SK-N-SH treated with all-trans-retinoic acid at 6 μM for 48 hours (cell line): ENCODE measurements around the gene FAM161B.

Source experiments
- ATAC-seq: fragments of 200-7000 bp; cut with Tn5 transposase; 3 replicates; pipeline ENCODE4 v1.9.1; 2020; ENCODE audit warnings: mild to moderate bottlenecking, moderate library complexity
- ARNTL ChIP-seq: fragments of 450-650 bp; formaldehyde crosslinking; IDR thresholded peaks from 2 replicates; pipeline ENCODE4 v1.5.0; 2020; ENCODE audit warnings: low read depth, mild to moderate bottlenecking, moderate library complexity, borderline replicate concordance
- BACH2 ChIP-seq: fragments of 250-450 bp; sonication (Bioruptor Pico); IDR thresholded peaks from 2 replicates; pipeline ENCODE4 v1.9.0; 2021; ENCODE audit warnings: mild to moderate bottlenecking, borderline replicate concordance
- ESRRG ChIP-seq: fragments of 250-450 bp; sonication (Bioruptor Pico); IDR thresholded peaks from 2 replicates; pipeline ENCODE4 v1.6.1; 2021; ENCODE audit warnings: mild to moderate bottlenecking
- GLIS3 ChIP-seq: fragments of 250-450 bp; sonication (Bioruptor Pico); IDR thresholded peaks from 2 replicates; pipeline ENCODE4 v1.5.0; 2020; ENCODE audit warnings: mild to moderate bottlenecking, moderate library complexity
- PPARA ChIP-seq: fragments of 250-450 bp; sonication (Bioruptor Pico); IDR thresholded peaks from 2 replicates; pipeline ENCODE4 v1.5.0; 2020; ENCODE audit warnings: mild to moderate bottlenecking, borderline replicate concordance
- RARB ChIP-seq: fragments of 250-450 bp; sonication (Bioruptor Pico); IDR thresholded peaks from 2 replicates; pipeline ENCODE4 v1.8.0; 2021; ENCODE audit warnings: mild to moderate bottlenecking, moderate library complexity
- SNAI2 ChIP-seq: fragments of 250-450 bp; sonication (Bioruptor Pico); IDR thresholded peaks from 2 replicates; pipeline ENCODE4 v1.5.0; 2020; ENCODE audit warnings: mild to moderate bottlenecking, moderate library complexity
- TCF4 ChIP-seq: fragments of 250-450 bp; sonication (Bioruptor Pico); IDR thresholded peaks from 2 replicates; pipeline ENCODE4 v1.8.0; 2021; ENCODE audit warnings: mild to moderate bottlenecking, moderate library complexity, borderline replicate concordance
- TOX ChIP-seq: fragments of 250-450 bp; sonication (Bioruptor Pico); IDR thresholded peaks from 2 replicates; pipeline ENCODE4 v1.8.0; 2021; ENCODE audit warnings: mild to moderate bottlenecking, moderate library complexity, borderline replicate concordance
- ZC3H10 ChIP-seq: fragments of 250-450 bp; sonication (Bioruptor Pico); IDR thresholded peaks from 2 replicates; pipeline ENCODE4 v1.5.1; 2021; ENCODE audit warnings: mild to moderate bottlenecking, moderate library complexity
- ZFP3 ChIP-seq: fragments of 250-450 bp; sonication (Bioruptor Pico); IDR thresholded peaks from 2 replicates; pipeline ENCODE4 v1.5.0; 2020; ENCODE audit warnings: mild to moderate bottlenecking, moderate library complexity
- ZNF565 ChIP-seq: fragments of 450-650 bp; formaldehyde crosslinking; conservative IDR thresholded peaks from 2 replicates; pipeline ENCODE4 v1.5.0; 2020; ENCODE audit warnings: low read depth, mild to moderate bottlenecking, moderate library complexity
- ZNF70 ChIP-seq: fragments of 450-650 bp; formaldehyde crosslinking; IDR thresholded peaks from 2 replicates; pipeline ENCODE4 v1.5.0; 2020; ENCODE audit warnings: mild to moderate bottlenecking, moderate library complexity
- ZNF8 ChIP-seq: fragments of 450-650 bp; formaldehyde crosslinking; IDR thresholded peaks from 2 replicates; pipeline ENCODE4 v1.5.0; 2020; ENCODE audit warnings: mild to moderate bottlenecking, moderate library complexity
- TF ChIP-seq, protein P1 (sequence below): fragments of 250-450 bp; sonication (Bioruptor Pico); IDR thresholded peaks from 2 replicates; pipeline ENCODE4 v1.5.1; 2021; ENCODE audit warnings: mild to moderate bottlenecking, moderate library complexity
- TF ChIP-seq, protein P2 (sequence below): fragments of 250-450 bp; sonication (Bioruptor Pico); IDR thresholded peaks from 2 replicates; pipeline ENCODE4 v1.5.0; 2020; ENCODE audit warnings: mild to moderate bottlenecking, moderate library complexity
- TF ChIP-seq, protein P3 (sequence below): fragments of 250-450 bp; sonication (Bioruptor Pico); IDR thresholded peaks from 2 replicates; pipeline ENCODE4 v1.5.1; 2020; ENCODE audit warnings: low read depth, mild to moderate bottlenecking, moderate library complexity
- TF ChIP-seq, protein P4 (sequence below): fragments of 250-450 bp; sonication (Bioruptor Pico); IDR thresholded peaks from 2 replicates; pipeline ENCODE4 v1.8.0; 2021; ENCODE audit warnings: low read depth, mild to moderate bottlenecking, moderate library complexity, borderline replicate concordance

The FAM161B gene

GRCh38 chr14:73968885-73969284, 19.0 kb upstream of the FAM161B start:
- ATAC-seq: no peak
- no peak for TF ChIP-seq ESRRG (CRISPR knock-in tag)
- no peak for TF ChIP-seq ZFP3 (CRISPR knock-in tag)
- no peak for TF ChIP-seq TOX
- TF ChIP-seq, protein P1, sequence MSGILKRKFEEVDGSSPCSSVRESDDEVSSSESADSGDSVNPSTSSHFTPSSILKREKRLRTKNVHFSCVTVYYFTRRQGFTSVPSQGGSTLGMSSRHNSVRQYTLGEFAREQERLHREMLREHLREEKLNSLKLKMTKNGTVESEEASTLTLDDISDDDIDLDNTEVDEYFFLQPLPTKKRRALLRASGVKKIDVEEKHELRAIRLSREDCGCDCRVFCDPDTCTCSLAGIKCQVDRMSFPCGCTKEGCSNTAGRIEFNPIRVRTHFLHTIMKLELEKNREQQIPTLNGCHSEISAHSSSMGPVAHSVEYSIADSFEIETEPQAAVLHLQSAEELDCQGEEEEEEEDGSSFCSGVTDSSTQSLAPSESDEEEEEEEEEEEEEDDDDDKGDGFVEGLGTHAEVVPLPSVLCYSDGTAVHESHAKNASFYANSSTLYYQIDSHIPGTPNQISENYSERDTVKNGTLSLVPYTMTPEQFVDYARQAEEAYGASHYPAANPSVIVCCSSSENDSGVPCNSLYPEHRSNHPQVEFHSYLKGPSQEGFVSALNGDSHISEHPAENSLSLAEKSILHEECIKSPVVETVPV (CRISPR knock-in tag): no peak
- no peak for TF ChIP-seq ZNF565
- TF ChIP-seq, all 23 proteins: peak for 0

DNA sequence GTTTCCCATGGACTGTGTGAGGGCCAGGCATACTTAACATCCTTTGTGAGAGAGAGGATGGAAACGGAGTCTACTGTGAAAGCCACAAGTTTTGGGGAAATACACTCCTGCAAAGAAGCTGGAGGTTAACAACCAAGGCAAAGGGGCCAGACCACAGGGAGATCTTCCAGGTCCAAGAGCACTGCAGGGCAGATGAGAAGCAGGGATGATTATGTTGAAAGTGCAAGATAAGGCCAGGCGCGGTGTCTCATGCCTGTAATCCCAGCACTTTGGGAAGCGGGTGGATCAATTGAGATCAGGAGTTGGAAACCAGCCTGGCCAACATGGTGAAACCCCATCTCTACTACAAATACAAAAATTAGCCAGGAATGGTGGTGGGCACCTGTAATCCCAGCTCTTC, 15.3 kb upstream of the FAM161B start:
- TF ChIP-seq, protein P2, sequence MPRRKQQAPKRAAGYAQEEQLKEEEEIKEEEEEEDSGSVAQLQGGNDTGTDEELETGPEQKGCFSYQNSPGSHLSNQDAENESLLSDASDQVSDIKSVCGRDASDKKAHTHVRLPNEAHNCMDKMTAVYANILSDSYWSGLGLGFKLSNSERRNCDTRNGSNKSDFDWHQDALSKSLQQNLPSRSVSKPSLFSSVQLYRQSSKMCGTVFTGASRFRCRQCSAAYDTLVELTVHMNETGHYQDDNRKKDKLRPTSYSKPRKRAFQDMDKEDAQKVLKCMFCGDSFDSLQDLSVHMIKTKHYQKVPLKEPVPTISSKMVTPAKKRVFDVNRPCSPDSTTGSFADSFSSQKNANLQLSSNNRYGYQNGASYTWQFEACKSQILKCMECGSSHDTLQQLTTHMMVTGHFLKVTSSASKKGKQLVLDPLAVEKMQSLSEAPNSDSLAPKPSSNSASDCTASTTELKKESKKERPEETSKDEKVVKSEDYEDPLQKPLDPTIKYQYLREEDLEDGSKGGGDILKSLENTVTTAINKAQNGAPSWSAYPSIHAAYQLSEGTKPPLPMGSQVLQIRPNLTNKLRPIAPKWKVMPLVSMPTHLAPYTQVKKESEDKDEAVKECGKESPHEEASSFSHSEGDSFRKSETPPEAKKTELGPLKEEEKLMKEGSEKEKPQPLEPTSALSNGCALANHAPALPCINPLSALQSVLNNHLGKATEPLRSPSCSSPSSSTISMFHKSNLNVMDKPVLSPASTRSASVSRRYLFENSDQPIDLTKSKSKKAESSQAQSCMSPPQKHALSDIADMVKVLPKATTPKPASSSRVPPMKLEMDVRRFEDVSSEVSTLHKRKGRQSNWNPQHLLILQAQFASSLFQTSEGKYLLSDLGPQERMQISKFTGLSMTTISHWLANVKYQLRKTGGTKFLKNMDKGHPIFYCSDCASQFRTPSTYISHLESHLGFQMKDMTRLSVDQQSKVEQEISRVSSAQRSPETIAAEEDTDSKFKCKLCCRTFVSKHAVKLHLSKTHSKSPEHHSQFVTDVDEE (CRISPR knock-in tag): no peak
- TF ChIP-seq ZNF70 (CRISPR knock-in tag) (no peak), RARB (no peak), BACH2 (CRISPR knock-in tag) (no peak), TOX (no peak)
- ATAC-seq: no peak

GRCh38 chr14:73961192-73961591, 11.3 kb upstream of the FAM161B start:
- ATAC-seq: no peak
- no peak for TF ChIP-seq ZC3H10 (CRISPR knock-in tag)

DNA sequence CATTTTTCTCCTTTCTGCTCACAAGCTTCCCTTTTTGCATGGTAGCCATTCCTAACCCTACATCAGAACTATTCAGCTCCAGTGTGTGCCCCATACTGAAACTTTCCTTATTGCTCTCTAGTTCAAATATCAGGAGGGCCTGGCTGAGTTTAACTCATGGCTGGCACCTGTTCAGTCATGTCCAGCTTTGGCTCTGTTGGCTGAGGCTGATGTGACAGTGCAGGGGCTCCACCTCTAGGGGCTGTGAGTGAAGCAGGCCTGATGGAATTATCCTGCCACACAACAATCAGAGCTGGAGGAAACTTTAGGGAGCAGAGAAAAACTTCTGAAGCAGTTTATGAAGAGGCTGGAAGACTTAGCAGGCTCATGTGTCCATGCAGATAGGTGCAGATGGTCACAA, 8.7 kb upstream of the FAM161B start:
- TF ChIP-seq ZC3H10 (CRISPR knock-in tag) (no peak), ZNF8 (CRISPR knock-in tag) (no peak), TCF4 (CRISPR knock-in tag) (no peak), BACH2 (CRISPR knock-in tag) (no peak), ZNF565 (no peak), ARNTL (CRISPR knock-in tag) (no peak), SNAI2 (no peak), PPARA (CRISPR knock-in tag) (no peak), ESRRG (CRISPR knock-in tag) (no peak), TOX (no peak), GLIS3 (CRISPR knock-in tag) (no peak), ZNF70 (CRISPR knock-in tag) (no peak), ZFP3 (CRISPR knock-in tag) (no peak), RARB (no peak)
- TF ChIP-seq, protein P1 (CRISPR knock-in tag): no peak
- TF ChIP-seq, protein P2 (CRISPR knock-in tag): no peak
- TF ChIP-seq, protein P3, sequence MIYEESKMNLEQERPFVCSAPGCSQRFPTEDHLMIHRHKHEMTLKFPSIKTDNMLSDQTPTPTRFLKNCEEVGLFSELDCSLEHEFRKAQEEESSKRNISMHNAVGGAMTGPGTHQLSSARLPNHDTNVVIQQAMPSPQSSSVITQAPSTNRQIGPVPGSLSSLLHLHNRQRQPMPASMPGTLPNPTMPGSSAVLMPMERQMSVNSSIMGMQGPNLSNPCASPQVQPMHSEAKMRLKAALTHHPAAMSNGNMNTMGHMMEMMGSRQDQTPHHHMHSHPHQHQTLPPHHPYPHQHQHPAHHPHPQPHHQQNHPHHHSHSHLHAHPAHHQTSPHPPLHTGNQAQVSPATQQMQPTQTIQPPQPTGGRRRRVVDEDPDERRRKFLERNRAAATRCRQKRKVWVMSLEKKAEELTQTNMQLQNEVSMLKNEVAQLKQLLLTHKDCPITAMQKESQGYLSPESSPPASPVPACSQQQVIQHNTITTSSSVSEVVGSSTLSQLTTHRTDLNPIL: no peak
- TF ChIP-seq, protein P4, sequence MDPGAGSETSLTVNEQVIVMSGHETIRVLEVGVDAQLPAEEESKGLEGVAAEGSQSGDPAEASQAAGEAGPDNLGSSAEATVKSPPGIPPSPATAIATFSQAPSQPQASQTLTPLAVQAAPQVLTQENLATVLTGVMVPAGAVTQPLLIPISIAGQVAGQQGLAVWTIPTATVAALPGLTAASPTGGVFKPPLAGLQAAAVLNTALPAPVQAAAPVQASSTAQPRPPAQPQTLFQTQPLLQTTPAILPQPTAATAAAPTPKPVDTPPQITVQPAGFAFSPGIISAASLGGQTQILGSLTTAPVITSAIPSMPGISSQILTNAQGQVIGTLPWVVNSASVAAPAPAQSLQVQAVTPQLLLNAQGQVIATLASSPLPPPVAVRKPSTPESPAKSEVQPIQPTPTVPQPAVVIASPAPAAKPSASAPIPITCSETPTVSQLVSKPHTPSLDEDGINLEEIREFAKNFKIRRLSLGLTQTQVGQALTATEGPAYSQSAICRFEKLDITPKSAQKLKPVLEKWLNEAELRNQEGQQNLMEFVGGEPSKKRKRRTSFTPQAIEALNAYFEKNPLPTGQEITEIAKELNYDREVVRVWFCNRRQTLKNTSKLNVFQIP (CRISPR knock-in tag): no peak
- ATAC-seq: no peak
